Cerebellar nuclear complex (tissue), 1 donor: ENCODE results near the gene ZNF211.

Source experiments
- DNase-seq, 2 experiments: peaks; one replicate each; lab custom pipeline; 2025; lab: John Stamatoyannopoulos, UW

The ZNF211 gene

DNA sequence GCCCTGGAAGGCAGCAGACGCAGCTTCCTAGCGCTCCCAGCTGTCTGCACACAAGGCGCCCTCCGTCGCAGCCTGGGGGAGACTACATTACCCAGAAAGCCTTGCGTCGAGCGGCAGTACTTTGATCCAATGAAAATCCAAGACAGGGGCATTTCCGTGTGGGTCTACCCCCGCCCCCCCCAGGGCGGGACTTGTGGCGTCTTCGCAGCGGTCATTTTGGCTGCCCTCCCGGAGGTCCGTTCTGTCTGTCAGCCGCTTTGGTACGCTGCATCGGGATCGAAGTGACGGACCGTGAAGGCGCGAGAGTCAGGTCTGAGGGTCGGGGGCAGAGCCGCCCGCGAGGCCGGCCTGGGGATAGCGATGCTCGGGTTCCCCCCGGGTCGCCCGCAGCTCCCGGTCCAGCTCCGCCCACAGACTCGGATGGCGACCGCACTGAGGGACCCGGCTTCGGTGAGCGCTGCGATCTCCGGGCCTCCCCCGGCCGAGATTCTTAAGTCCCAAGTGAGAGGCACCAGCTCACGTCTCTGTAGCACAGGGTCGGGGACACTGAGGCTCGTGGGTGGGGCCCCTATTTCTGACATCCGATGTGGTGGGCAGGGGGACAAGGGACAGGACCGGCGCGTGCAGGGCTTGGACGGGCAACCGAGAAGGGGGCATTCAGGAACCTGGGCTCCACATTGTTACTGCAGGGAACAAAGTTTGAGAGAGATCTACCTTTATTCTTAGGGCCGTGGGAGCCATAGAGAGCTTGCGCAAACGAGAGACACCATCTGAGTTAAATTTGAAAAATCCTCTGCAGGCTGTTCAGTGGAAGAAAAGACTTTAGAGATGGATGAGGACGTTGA, at the start of gene ZNF211:
ZNF211 (plus strand) TSS at position 182 of the 845 bp plus-strand sequence; CDS start at position 361, 179 bp downstream.
- peak; percentile 71 to 90 for DNase-seq

DNA sequence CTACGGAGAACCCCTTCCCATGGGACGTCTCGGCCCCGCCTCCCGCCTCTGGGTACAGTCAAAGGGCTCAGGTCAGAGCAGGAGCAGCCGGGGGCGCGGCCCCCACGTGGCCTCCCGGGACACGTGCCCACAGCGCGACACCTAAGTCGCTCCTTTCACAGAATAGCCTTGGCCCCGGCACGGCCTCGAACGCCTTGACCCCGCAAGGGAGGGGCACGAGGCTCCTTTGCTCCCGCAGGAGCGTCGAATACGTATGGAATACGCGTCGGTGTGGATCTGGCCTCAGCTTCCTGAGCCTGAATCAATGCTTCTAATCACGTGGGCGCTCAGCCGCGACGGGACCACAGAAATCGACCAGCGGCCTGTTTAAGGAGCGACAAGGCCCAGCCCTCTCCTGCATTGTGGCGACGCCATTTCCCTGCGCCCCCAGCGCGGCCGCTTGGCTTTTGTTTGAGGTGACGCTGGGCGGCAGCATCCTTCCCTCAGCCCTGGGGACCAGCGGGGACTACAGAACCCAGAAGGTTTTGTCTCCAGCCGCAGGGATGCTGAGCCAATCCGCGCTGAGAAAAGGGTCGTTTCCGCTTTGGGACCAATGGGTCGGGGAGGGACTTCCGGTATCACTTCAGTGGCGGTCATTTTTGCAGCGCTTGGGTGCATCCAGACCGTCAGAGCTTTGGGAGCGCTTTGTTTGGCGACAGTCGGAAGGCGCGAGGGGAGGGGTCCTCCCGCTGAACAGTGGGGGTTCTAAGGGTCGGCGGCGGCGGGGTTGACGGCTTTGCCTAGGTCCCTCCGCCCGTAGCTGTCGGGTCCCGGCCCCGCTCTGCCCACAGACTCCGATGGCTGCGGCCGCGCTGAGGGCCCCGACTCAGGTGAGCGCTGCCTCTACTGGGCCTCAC, 49.2 kb upstream of the ZNF211 start, which contains the start of gene ZIK1:
ZIK1 (plus strand) TSS at position 625 of the 896 bp plus-strand sequence; CDS start at position 837, 212 bp downstream.
- peak; percentile 72 to 84 for DNase-seq

DNA sequence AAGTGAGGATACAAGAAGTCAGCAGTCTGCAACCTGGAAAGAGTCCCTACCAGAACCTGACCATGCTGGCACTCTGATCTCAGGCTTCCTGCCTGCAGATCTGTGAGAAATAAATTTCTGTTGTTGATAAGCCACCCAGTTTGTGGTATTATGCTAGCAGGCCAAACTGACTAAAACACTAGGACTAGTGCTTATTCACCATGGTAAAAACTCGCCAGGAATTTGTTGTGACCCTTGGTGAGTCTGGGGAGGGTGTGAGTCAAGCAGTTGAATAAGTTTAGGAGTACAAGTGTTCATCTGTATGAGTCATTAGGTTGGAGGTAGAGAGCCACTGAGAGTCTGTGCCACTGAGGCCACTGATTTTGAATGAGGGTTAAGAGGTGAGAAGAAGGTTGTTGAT, 45.4 kb upstream of the ZNF211 start:
- no peak for DNase-seq

DNA sequence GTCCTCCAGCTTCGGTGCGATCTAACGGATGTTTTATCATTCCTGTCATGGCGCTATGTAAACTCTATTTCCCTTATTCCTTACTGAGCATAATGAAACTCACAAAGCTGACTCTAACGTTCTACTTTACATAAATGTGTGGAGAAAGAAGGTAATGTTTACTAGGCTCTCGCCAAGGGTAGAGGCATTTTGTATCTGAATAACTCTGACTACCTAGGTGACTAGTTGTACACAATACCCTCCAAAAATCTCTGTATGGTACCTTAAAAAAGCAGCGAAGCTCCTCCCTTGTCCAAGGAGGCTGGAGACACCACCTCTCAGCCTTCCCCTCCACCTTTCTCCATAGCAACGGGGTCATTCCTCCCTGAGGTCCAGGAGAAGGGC, 33.6 kb upstream of the ZNF211 start:
- no peak for DNase-seq

DNA sequence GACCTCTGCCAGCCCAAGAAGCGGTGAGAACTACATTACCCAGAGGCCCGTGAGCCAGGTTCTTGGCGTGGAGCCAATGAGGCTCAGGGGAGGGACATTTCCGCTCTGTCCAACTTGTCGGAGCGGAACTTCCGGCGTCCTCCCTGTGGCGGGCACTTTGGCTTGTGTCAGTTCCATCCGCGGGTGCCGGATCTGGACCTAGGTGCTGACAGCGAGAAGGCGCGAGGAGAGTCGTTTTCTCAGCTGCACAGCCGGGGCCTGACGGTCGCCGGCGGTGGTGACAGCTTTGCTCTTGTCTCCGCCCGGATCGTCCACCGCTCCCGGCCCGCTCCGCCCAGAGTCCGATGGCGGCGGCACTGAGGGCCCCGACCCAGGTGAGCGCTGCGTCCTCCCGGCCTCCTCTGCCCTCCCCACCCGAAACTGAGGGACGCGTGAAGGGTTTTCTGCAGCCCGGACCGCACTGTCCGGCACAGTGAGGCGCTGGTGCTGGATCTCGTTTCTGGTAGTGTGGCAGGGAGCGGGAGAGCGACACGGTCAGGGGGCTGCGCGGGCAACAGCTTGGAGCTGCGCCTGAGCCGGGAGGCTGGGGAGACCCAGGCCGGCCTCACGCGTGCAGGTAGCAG, 33.1 kb upstream of the ZNF211 start, which contains the start of gene ZNF530:
ZNF530 (plus strand) TSS at position 125 of the 623 bp plus-strand sequence. CDS start 4,461 bp downstream, outside the sequence.
- peak; percentile 67 to 91 for DNase-seq

DNA sequence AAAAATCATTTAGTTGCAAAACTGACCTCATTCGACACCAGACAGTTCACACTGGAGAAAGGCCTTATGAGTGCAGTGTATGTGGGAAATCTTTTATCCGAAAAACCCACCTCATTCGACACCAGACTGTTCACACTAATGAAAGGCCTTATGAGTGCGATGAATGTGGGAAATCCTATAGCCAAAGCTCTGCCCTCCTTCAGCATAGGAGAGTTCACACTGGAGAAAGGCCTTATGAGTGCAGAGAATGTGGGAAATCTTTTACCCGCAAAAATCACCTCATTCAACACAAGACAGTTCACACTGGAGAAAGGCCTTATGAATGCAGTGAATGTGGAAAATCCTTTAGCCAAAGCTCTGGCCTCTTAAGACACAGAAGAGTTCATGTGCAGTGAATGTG, 26.0 kb upstream of the ZNF211 start:
- no peak for DNase-seq

DNA sequence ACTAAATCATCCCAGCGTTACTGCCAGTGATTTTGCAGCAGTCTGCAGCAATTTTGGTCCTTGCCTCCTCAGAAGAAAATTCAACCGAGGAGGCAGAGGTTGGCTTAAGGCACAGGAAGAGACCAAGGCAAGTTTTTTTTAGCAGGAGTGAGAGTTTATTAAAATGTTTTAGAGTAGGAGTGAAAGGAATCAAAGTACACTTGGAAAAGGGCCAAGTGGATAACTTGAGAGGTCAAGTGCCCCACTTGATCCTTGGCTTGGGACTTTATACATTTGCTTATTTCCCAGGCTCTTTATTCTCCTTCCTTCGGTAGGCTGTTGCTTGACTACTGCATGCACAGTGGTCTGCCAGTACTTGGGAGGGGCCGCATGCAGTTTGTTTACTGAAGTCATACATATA, 21.9 kb upstream of the ZNF211 start:
- no peak for DNase-seq

DNA sequence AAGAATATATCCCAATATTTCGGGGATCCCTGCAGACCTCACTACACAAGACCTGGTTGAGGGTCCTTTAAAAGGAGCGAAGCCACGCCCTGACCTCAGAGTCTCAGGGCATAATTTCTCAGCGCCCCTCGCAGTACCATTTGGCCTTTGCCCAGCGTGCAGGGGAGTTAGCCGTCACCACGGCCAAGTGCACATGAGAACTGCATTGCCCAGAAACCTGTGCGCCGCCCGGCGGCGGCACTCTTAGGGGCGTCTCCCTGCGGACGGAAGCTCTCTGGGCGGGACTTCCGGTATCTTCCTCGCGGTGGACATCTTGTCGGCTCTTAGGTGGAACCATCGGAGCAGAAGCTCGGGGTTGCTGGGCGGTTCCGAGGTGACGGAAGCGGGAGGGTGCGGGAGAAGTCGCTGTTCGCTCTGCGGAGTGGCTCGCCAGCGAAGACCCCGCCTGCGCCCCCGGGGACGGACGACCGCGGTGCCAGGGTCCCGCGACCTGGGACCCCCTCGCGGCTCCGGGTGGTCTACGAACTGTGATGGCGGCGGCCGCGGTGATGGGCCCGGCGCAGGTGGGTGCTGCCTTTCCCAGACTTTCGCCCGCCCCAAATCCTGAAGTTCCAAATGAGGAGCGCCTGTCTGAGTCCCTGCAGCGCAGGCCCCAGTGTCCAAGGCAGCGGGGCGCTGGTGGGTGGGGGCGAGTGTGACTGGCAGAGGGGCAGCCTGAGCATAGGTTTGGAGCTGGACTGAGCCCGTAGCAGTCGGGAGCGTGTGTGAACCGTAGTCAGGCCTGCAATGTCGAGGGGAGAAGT, 18.8 kb upstream of the ZNF211 start, which contains the start of gene ZNF134:
ZNF134 (plus strand) TSS at position 302 of the 803 bp plus-strand sequence. CDS start 5,227 bp downstream, outside the sequence.
- DNase-seq, result peak in 1 of 2 experiments; percentile 75

DNA sequence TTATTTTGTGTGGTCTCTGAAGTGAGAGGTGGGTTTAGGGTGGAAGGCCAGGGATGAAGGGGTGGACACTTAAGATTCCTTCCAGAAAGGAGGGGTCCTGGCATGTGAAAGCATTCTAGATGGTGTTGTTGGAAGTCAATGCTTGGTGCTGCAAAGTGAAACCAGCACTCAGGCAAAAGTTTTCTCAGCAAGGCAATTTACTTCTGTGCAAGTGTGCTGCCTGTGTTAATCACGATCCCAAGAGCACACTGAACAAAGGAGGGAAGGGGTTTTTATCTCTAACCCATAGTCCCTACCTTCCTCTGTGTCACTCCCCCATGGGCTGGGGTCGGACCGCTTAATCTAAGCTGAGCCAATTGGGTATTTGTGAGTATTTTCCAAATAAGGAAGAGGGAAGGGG, 17.6 kb upstream of the ZNF211 start:
- no peak for DNase-seq

DNA sequence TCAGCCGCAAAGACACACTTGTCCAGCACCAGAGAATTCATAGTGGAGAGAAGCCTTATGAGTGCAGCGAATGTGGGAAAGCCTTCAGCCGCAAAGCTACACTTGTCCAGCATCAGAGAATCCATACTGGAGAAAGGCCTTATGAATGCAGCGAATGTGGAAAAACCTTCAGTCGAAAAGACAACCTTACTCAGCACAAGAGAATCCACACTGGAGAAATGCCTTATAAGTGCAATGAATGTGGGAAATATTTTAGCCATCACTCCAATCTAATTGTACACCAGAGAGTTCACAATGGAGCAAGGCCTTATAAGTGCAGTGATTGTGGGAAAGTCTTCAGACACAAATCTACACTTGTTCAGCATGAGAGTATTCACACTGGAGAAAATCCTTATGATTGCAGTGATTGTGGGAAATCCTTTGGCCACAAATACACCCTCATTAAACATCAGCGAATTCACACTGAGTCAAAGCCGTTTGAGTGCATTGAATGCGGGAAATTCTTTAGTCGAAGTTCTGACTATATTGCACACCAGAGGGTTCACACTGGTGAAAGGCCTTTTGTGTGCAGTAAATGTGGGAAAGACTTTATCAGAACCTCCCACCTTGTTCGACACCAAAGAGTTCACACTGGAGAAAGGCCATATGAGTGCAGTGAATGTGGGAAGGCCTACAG, 12.2 kb upstream of the ZNF211 start:
- DNase-seq, result no peak

DNA sequence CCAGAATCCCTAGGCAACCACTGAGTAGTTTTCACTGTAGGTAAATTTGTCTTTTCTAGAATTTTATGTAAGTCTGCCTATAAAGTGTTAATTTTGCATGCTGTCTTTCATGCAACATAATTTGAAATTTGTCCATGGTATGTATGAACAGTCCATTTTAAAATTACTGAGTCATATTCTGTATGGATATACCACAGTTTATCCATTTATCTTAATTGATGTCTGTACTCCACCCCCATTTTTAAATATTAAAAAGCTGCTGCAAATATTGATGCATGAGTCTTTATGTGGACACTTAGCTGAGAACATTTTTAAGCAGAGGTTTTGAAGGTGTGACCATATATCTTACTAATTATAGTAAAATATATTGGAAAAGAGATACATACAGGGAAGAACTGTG, 9.9 kb upstream of the ZNF211 start:
- no peak for DNase-seq

DNA sequence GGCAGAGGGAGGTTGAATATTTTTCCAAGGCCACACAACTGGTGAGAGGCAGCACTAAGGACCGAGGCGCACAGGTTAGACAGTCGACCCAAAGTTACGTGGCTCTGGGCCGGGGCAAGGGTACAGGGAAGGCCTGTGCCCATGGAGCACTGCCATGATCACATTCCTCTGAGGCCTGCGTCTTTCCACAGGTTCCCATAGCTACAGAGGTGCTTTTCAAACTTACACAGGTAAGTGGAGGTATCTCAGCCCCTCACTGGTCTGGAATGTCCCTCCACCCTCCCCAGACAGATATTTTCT, 814 bp downstream of the ZNF211 start:
- DNase-seq, result no peak

DNA sequence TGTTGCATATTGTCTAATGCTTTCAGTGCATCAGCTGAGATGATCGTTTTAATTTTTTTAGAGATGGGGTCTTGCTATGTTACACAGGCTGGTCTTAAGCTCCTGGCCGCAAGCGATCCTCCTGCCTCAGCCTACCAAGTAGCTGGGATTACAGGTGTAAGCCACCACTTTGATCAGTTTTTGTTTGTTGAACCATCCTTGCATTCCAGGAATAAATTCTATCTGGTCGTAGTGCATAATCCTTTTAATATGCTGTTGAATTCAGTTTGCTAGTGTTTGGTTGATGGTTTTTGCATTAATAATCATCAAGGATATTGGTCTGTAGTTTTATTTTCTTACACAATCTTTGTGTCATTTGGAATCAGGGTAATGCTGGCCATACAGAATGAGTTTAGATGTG, 4.4 kb downstream of the ZNF211 start:
- DNase-seq, result no peak

DNA sequence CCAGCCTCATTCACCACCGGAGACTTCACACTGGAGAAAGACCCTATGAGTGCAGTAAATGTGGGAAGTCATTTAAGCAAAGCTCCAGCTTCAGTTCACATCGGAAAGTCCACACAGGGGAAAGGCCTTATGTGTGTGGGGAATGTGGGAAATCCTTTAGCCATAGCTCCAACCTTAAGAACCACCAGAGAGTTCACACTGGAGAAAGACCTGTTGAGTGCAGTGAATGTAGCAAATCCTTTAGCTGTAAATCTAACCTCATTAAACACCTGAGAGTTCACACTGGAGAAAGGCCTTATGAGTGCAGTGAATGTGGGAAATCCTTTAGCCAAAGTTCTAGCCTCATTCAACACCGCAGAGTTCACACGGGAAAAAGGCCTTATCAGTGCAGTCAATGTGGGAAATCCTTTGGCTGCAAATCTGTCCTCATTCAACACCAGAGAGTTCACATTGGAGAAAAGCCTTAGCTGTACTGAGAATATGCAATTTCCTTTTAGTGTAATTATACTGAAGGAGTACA, 8.8 kb downstream of the ZNF211 start:
- no peak for DNase-seq

DNA sequence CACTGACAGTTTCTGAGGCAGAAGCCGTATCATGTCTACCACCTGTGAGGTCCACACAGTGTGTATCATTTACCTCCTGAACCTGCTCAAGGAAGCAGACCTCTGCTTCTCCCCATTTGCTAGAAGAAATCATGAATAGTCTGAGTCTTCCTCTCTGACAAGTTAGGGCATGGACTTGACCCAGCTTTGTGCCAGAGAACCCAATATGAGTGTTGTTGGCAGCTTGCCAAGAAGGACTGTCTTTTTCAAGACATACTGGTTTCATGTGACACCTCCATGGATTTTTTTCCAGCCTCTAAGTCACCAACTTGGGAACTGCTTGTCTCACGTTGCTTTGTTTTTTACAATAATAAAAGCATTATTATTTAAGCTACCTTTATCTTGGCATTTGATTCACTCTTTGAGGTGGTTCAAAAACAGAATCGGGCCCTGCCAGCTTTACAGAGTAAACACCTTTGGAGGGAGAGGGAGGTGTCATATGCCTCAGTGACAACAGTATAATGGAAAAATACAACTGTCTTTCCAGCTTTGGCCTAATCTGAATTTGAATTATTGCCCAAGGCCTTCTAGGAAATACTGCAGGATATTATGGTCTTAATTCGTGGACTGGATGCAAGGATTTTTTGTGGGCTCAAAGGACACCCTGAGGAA, 9.6 kb downstream of the ZNF211 start:
- no peak for DNase-seq

DNA sequence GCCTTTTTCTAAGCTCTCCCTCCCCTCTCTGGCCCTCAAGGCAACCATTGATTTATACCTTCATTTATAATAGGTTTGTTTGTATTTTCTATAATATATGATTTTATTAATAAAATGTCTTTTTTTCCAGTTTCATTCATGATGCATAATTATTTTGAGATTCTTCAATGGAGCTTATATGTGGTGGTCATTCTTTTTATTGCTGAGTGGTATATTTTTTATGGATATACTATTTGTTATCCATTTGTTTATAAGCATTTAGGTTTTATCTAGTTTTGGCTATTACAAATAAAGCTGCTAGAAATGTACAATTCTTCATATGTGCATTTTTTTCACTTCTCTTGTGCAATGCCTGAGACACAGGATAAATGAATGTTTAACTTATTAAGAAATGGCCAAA, 10.8 kb downstream of the ZNF211 start:
- DNase-seq, result no peak

DNA sequence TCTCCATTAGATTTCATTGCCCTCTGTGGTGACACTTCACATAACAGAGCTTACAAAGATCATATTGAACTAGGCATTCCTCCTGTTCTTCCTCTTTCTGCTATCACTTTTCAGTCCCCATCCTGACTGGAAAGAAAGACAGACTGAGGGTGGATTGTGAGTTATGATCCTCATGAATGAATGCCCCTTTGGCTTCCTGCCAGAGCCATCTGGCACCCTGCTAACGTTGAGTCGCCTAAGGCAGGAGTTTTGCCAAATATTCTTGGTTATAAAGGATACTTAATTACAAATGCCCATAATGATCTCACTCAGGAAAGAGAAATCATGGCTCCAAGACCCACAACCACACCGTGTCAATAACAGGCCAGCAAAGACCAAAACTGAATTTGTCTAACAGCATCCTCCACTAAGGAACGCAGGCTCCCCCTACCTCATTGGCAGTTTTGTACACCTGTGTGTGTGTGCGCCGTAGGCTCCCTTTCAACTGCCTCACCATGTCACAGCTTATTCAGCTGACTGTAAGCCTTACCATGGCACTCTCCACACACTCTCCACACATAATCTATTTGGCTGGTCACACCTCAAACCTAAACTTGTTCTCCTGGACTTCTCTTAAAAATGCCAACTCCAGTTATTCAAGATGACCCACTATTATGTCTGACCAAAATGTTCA, 15.5 kb downstream of the ZNF211 start:
- no peak for DNase-seq

DNA sequence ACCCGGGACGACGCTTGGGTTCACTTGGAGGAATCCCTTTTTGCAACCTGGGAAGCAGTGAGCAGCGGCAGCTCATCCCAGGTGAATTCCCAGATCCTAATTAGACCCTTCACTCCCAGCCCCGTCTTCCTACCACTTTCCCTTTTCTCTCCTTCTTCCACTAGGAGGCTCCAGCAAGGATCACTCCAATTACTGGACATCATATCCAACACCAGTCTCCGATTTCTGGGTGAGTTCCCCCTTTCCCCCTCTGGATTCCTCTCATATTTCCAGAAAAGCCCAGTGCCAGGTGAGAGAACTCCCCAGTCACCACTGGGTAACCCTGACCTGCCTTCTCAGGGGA, 18.7 kb downstream of the ZNF211 start:
- no peak for DNase-seq

DNA sequence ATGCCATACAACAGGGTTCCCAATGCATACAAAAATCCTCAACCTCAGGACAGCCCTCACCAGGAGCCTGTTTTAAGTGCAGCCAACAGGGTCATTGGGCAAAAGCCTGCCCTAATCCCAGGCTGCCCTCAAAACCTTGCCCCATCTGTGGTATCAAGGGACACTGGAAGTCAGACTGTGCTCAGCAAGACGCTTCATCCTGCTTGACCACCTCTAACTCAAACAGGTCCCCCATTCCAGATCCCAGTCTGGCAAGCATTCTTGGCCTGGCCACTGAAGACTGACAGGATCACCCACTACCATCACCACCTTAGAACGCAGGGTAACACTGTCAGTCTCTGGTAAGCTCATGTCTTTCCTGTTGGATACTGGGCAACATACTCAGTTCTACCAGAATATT, 20.7 kb downstream of the ZNF211 start:
- no peak for DNase-seq

DNA sequence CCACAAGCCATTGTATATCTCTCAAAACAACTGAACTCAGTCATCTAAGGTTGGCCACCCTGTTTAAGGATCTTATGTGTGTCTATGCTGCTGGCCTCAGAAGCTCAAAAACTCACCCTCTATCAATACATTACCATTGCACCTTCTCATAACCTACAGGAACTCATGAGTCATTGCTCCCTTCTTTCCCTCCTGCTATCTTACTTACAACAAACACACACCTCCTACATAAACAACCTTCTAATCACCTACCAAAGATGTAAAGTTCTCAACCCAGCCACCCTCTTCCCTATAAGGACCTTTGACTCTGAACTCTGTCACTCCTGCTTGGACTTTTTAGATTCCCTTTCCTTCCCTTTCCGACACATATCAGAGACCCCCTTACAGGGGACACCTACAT, 22.5 kb downstream of the ZNF211 start:
- no peak for DNase-seq
